Esophagus squamous epithelium (tissue), 5 donors: ENCODE data around the gene PSMG4. TPM values are rescaled to one million over a fixed set of nuclear protein-coding genes. Genes with fewer than 3 reads are reported as not detected.

ENCODE experiments used
- DNase-seq: peaks from one replicate; lab custom pipeline; 2025; lab: John Stamatoyannopoulos, UW
- H3K27ac ChIP-seq, 4 donors: fragments of 200-600 bp; sonication (generic); one replicate each; pipeline ENCODE4 v1.5.1; 2016 to 2019; ENCODE audit warnings: mild to moderate bottlenecking in 1 of 4
- H3K27me3 ChIP-seq, 4 donors: fragments of 200-600 bp; sonication (generic); 1 replicate in 3 of 4; 2 replicates in 1 of 4; pipeline versions ENCODE4 v1.5.1 to v1.6.0; 2017 to 2021; ENCODE audit warnings: antibody characterized with exemption in 1 of 4
- H3K36me3 ChIP-seq, 3 donors: fragments of 200-600 bp; sonication (generic); one replicate each; pipeline ENCODE4 v1.5.1; 2016 to 2019
- H3K4me1 ChIP-seq, 3 donors: fragments of 200-600 bp; sonication (generic); one replicate each; pipeline ENCODE4 v1.5.1; 2017 to 2019
- H3K4me3 ChIP-seq, 4 donors: fragments of 200-600 bp; sonication (generic); 1 replicate in 3 of 4; 2 replicates in 1 of 4; pipeline ENCODE4 v1.5.1; 2016 to 2019; ENCODE audit warnings: mild to moderate bottlenecking in 2 of 4, moderate library complexity in 1 of 4
- H3K9me3 ChIP-seq, 3 donors: fragments of 200-600 bp; sonication (generic); one replicate each; pipeline ENCODE4 v1.5.1; 2016 to 2019
- CTCF ChIP-seq, 6 experiments: fragments of 450-650 bp in 4 of 6; fragments of 200-600 bp in 2 of 6; sonication (generic) in 2 of 6; IDR thresholded peaks; one replicate each; pipeline ENCODE4 v1.5.1; 2016 to 2019; ENCODE audit warnings: antibody characterized with exemption in 6 of 6, mild to moderate bottlenecking in 4 of 6, moderate library complexity in 4 of 6
- POLR2A ChIP-seq, 4 donors: fragments of 450-650 bp; IDR thresholded peaks; one replicate each; pipeline ENCODE4 v1.6.1; 2017; ENCODE audit warnings: antibody characterized with exemption in 4 of 4, mild to moderate bottlenecking in 4 of 4, moderate library complexity in 3 of 4
- WGBS, 2 donors: methylation state at CpG; one replicate each; pipeline ENCODE4 v1.1.5; 2018; 5-methylcytosine and 5-hydroxymethylcytosine counted together
- intact Hi-C: fragments of 100-400 bp; cut with DNase I; formaldehyde crosslinking; loops from one replicate; pipeline ENCODE4 v1.15.0; 2022
- total RNA-seq, 4 donors: library from RNA; depleted of rRNA; stranded (reverse); fragments of >200 nt; gene quantifications; one replicate each; pipeline ENCODE4 v1.1.0, GENCODE V29; 2016
- donor health status: DM: yes; HTN: yes; CAD: no.

The PSMG4 gene
- total RNA-seq, 4 donors from 2014 or later: 9.4 to 36.0 (median 14.9) TPM

GRCh38 chr6:3220366-3220765 is 38.4 kb upstream of the PSMG4 start:
- Histone ChIP-seq H3K4me1 (no peaks in the 10 kb centered on the region), H3K27ac (no peak overlapping the region), H3K4me3 (no peak overlapping the region), H3K9me3 (no peaks in the 10 kb centered on the region), H3K36me3 (no peaks in the 10 kb centered on the region), H3K27me3 (peaks cover 0 to 14% (median 0%) of the 10 kb centered on the region in 4 donors)
- intact Hi-C loops: no loop called here
- no peak for DNase-seq
- 73 to 89% methylated on average over 2 of the region's 2 CpGs for WGBS, 2 donors
- TF ChIP-seq CTCF (IDR thresholded peaks at IDR 0.05): no peak

GRCh38 chr6:3221578-3221977 is 37.2 kb upstream of the PSMG4 start:
- H3K27ac ChIP-seq: no peak overlapping the region
- WGBS, 2 donors: 90 to 96% methylated on average over 4 of the region's 4 CpGs
- H3K27me3 ChIP-seq: peaks cover 0 to 24% (median 2%) of the 10 kb centered on the region in 4 donors
- no peak overlapping the region for H3K4me3 ChIP-seq
- H3K36me3 ChIP-seq: no peaks in the 10 kb centered on the region
- peaks cover 1 to 3% (median 2%) of the 10 kb centered on the region in 3 donors for H3K4me1 ChIP-seq
- no peak for DNase-seq
- H3K9me3 ChIP-seq: no peaks in the 10 kb centered on the region
- intact Hi-C loops: no loop called here
- TF ChIP-seq CTCF (IDR thresholded peaks at IDR 0.05) (no peak), POLR2A (IDR thresholded peaks at IDR 0.05) (no peak)

GRCh38 chr6:3222506-3223038 is 36.2 kb upstream of the PSMG4 start:
- Histone ChIP-seq H3K4me3 (no peak overlapping the region), H3K36me3 (no peaks in the 10 kb centered on the region), H3K27me3 (peaks cover 2 to 33% (median 8%) of the 10 kb centered on the region in 4 donors), H3K9me3 (no peaks in the 10 kb centered on the region), H3K27ac (no peak overlapping the region), H3K4me1 (peaks cover 11 to 13% (median 12%) of the 10 kb centered on the region in 3 donors)
- TF ChIP-seq POLR2A (IDR thresholded peaks at IDR 0.05) (no peak), CTCF (IDR thresholded peaks at IDR 0.05) (no peak)
- WGBS, 2 donors: 25 to 44% methylated on average over 1 to 4 of the region's 4 CpGs
- intact Hi-C loops: no loop called here
- DNase-seq: no peak

GRCh38 chr6:3226042-3226441 is 32.7 kb upstream of the PSMG4 start:
- Histone ChIP-seq H3K4me1 (peaks cover 36 to 48% (median 42%) of the 10 kb centered on the region in 3 donors), H3K36me3 (no peaks in the 10 kb centered on the region), H3K27me3 (peaks cover 14 to 58% (median 36%) of the 10 kb centered on the region in 4 donors), H3K4me3 (no peak overlapping the region), H3K27ac (no peak overlapping the region), H3K9me3 (no peaks in the 10 kb centered on the region)
- intact Hi-C loops: no loop called here
- 87 to 96% methylated on average over 3 to 6 of the region's 10 CpGs for WGBS, 2 donors
- no peak for TF ChIP-seq POLR2A (IDR thresholded peaks at IDR 0.05)
- no peak for TF ChIP-seq CTCF (IDR thresholded peaks at IDR 0.05)
- DNase-seq: no peak

- peaks cover 36 to 55% (median 45%) of the 10 kb centered on the region in 3 donors for H3K4me1 ChIP-seq
- no peak for DNase-seq
- 7 to 17% methylated on average over 7 to 23 of the region's 54 CpGs for WGBS, 2 donors
These were observed 32.0 kb upstream of the PSMG4 start for GRCh38 chr6:3226481-3227362.

More at GRCh38 chr6:3226481-3227362, 32.0 kb upstream of the PSMG4 start:
- intact Hi-C loops: no loop called here
- Histone ChIP-seq H3K4me3 (peak overlapping the region; percentile 9 to 66 (median 44)), H3K27me3 (peaks cover 14 to 65% (median 40%) of the 10 kb centered on the region in 4 donors), H3K27ac (peak overlapping the region in 3 of 4 donors; percentile 1 to 16 (median 12)), H3K9me3 (no peaks in the 10 kb centered on the region), H3K36me3 (no peaks in the 10 kb centered on the region)
- TF ChIP-seq CTCF (IDR thresholded peaks at IDR 0.05): no peak
- TF ChIP-seq POLR2A (IDR thresholded peaks at IDR 0.05): no peak
